Stimulated activated CD4-positive, alpha-beta T cell treated with anti-CD3 and anti-CD28 coated beads, Interleukin-15, amount 100 ng/mL, for 24 hours (primary cell): ENCODE results near the gene SP6.
A peak's percentile ranks its signal among the peaks of the same experiment; 100 is the strongest.

Experiments used
- DNase-seq: peaks from one replicate; pipeline ENCODE4 v3.0.0-alpha.2; 2020

The SP6 gene

GRCh38 chr17:47831003-47831933, 19.7 kb downstream of the SP6 start, which contains the start of the genes LRRC46 and MRPL10:
LRRC46 (plus strand) TSS chr17:47831670; CDS start chr17:47831990, 320 bp downstream.
MRPL10 (minus strand) TSS chr17:47831541; CDS start chr17:47831511, 30 bp downstream.
- DNase-seq: peak; percentile 96

GRCh38 chr17:47830396-47831002, 20.5 kb downstream of the SP6 start:
- DNase-seq: no peak

GRCh38 chr17:47829870-47830269, 21.1 kb downstream of the SP6 start:
- DNase-seq: no peak

GRCh38 chr17:47823519-47823918, 27.4 kb downstream of the SP6 start:
- no peak for DNase-seq

- no peak for DNase-seq
These were observed 28.2 kb downstream of the SP6 start for GRCh38 chr17:47822785-47823184.

GRCh38 chr17:47821424-47822391, 29.3 kb downstream of the SP6 start, which contains the start of gene OSBPL7:
OSBPL7 (minus strand) TSS chr17:47821794; CDS start chr17:47820278, 1,516 bp downstream.
- DNase-seq: peak; percentile 83

- no peak for DNase-seq
These were observed 29.9 kb downstream of the SP6 start for GRCh38 chr17:47821031-47821423.

GRCh38 chr17:47820033-47820789, 30.8 kb downstream of the SP6 start:
- DNase-seq: no peak

GRCh38 chr17:47819475-47819874, 31.5 kb downstream of the SP6 start:
- no peak for DNase-seq

- no peak for DNase-seq
These were observed 32.8 kb downstream of the SP6 start for GRCh38 chr17:47818002-47818695.

GRCh38 chr17:47816947-47817346, 34.0 kb downstream of the SP6 start:
- no peak for DNase-seq

- DNase-seq: no peak
These were observed 34.7 kb downstream of the SP6 start for GRCh38 chr17:47816111-47816735.

- no peak for DNase-seq
These were observed 35.7 kb downstream of the SP6 start for GRCh38 chr17:47815106-47815918.

GRCh38 chr17:47813512-47814031, 37.4 kb downstream of the SP6 start:
- DNase-seq: no peak

- no peak for DNase-seq
These were observed 37.9 kb downstream of the SP6 start for GRCh38 chr17:47813077-47813476.

GRCh38 chr17:47812146-47812920, 38.6 kb downstream of the SP6 start:
- no peak for DNase-seq

- DNase-seq: no peak
These were observed 39.3 kb downstream of the SP6 start for GRCh38 chr17:47811709-47812108.

- DNase-seq: no peak
These were observed 39.9 kb downstream of the SP6 start for GRCh38 chr17:47810901-47811635.
